K562 (cell line): ENCODE results near the gene NPM3. TPM values are rescaled to one million over a fixed set of nuclear protein-coding genes. Genes with fewer than 3 reads are reported as not detected.

Experiments
- CBFA2T2 ChIP-seq: fragments of 450-650 bp; conservative IDR thresholded peaks from 2 replicates; pipeline ENCODE4 v1.6.1; 2017; ENCODE audit warnings: mild to moderate bottlenecking
- CEBPB ChIP-seq: fragments of 450-650 bp; IDR thresholded peaks from 2 replicates; pipeline ENCODE4 v1.6.1; 2016; ENCODE audit warnings: missing genetic modification characterization, missing compliant biosample characterization
- CEBPG ChIP-seq, 3 experiments: fragments of 200-800 bp in 1 of 3; sonication (Bioruptor generic) in 1 of 3; sonication (generic) in 1 of 3; formaldehyde crosslinking in 1 of 3; IDR thresholded peaks in 2 of 3; conservative IDR thresholded peaks in 1 of 3; 2 replicates each; pipeline versions ENCODE4 v1.6.1 to v1.8.0; 2016 to 2022; ENCODE audit warnings: missing compliant biosample characterization in 2 of 3, missing genetic modification characterization in 2 of 3, mild to moderate bottlenecking in 1 of 3, missing genetic modification reagents in 1 of 3
- EP300 ChIP-seq: IDR thresholded peaks from 2 replicates; pipeline ENCODE4 v1.6.1; 2012; ENCODE audit warnings: low read length, improper control_type of control experiment
- HDAC2 ChIP-seq: fragments of 450-650 bp; IDR thresholded peaks from 2 replicates; pipeline ENCODE4 v1.6.1; 2016; ENCODE audit warnings: mild to moderate bottlenecking
- RNF2 ChIP-seq: sonication (generic); IDR thresholded peaks from 2 replicates; pipeline ENCODE4 v1.6.1; 2016
- SAFB ChIP-seq: fragments of 200-400 bp; formaldehyde crosslinking; IDR thresholded peaks from 2 replicates; pipeline ENCODE4 v1.6.1; 2017; ENCODE audit warnings: low read depth, low read length, borderline replicate concordance
- SMARCA4 ChIP-seq: fragments of 450-650 bp; IDR thresholded peaks from 2 replicates; pipeline ENCODE4 v1.6.1; 2016
- polyA plus RNA-seq, 8 experiments: library from polyadenylated mRNA; depleted of rRNA in 4 of 8; stranded (reverse) in 5 of 8; unstranded in 3 of 8; fragments of >200 nt; fragmentation: Nextera tagmentation in 2 of 8; fragmentation: Illumina TruSeq in 1 of 8; extraction: Ambion mirVana in 2 of 8; extraction: Trizol in 1 of 8; gene quantifications; 2 replicates each; pipeline versions ENCODE4 v1.2.1 to v1.2.3, GENCODE V29; 2011 to 2014; ENCODE audit warnings: inconsistent platforms in 1 of 8, missing spikeins in 1 of 8
- total RNA-seq, 7 experiments: library from RNA; depleted of rRNA in 6 of 7; stranded (reverse); fragments of >200 nt in 6 of 7; fragmentation: Illumina TruSeq in 2 of 7; extraction: Trizol in 2 of 7; gene quantifications; 2 replicates each; pipeline versions ENCODE4 v1.2.1 to v1.2.3, GENCODE V29; 2011 to 2021; ENCODE audit warnings: low replicate concordance in 1 of 7
- TF ChIP-seq, protein P1 (sequence below), 2 experiments: fragments of 250-450 bp in 1 of 2; fragments of 450-650 bp in 1 of 2; sonication (Bioruptor Pico) in 1 of 2; IDR thresholded peaks; 2 replicates each; pipeline versions ENCODE4 v1.6.1 to v1.8.0; 2016 to 2021; ENCODE audit warnings: mild to moderate bottlenecking in 2 of 2, moderate library complexity in 2 of 2, missing compliant biosample characterization in 1 of 2, missing genetic modification characterization in 1 of 2

Gene NPM3
- total and polyA plus RNA-seq, 9 of the 15 experiments (the other 6 are each of a cell fraction or from before 2014, with no cell fraction given): 15.2 to 239 (median 114) TPM

DNA sequence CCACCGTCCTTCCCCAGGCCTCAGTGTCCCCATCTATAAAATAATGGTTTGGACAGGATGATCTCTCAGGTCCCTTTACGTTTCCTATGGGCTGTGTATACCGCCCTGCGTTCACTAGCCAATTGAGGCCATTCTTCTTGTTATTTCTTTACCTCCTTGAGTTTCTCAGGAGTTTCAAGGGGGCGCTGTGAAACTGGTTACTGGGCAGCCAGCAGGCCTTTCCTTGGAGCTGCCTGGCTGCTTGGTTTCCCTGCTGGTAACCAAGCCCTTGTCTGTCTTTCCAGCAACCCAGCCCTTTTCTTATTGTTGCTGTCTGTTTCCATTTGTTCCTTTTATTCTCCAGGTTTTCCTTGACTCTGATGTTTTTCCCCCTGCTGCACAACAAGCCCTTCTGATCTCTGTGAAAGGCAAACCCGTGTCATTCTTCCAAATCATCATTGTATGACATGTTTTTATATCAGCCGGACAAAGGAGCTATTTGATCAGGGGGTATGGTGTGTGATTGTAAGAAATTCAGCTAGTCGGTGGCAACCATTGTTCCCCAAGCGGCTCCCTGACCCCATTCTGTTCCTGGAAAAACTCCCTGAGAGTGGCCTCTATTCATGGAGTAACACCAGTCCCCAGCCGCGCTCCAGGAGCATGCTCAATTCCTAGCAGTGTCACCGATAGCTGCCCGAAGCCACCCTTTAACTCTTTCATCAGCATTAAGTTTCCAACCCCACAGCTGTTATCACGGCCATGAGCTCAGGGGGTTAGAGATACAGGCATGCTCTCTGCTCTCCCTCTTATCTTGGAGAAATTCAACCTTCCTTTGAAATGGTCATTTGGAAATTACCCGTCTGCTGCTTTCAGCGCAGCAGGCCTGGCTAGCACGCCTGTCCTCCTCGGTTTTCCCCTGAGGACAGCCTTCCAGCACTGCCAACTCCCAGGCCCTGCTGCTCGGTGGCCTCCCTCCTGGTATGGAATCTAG is 33.9 kb downstream of the NPM3 start (continued):
- no peak for TF ChIP-seq SAFB
- 0 out of 2 replicates have a peak, but pooled peaks have one; percentile 48 for TF ChIP-seq SMARCA4
- 0 out of 2 replicates have a peak, but pooled peaks have one; percentile 27 for TF ChIP-seq RNF2
- peak; percentile 25; the same call in 1 of the 2 replicates for TF ChIP-seq EP300
- peak; percentile 16; the same call in 1 of the 2 replicates for TF ChIP-seq CEBPB
- peak; percentile 61 for TF ChIP-seq CBFA2T2
- TF ChIP-seq HDAC2: 0 out of 2 replicates have a peak, but pooled peaks have one; percentile 21
- TF ChIP-seq, protein P1, sequence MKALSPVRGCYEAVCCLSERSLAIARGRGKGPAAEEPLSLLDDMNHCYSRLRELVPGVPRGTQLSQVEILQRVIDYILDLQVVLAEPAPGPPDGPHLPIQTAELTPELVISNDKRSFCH (CRISPR knock-in tag; IDR thresholded peaks at IDR 0.05): no peak
- TF ChIP-seq, protein P1 (tag; IDR thresholded peaks at IDR 0.05): peak; percentile 47; the same call in 1 of the 2 replicates
- TF ChIP-seq CEBPG (CRISPR knock-in tag; IDR thresholded peaks at IDR 0.05): peak; percentile 49; the same call in 1 of the 2 replicates
- no peak for TF ChIP-seq CEBPG (tag; conservative IDR thresholded peaks at IDR 0.05 in 1 of 2, IDR thresholded peaks at IDR 0.05 in 1 of 2)
